ENCODE data around the gene GSG1.

The GSG1 gene

GRCh38 chr12:13103391-13104033, at the start of gene GSG1:
TSS of gene GSG1 (minus strand) at chr12:13103667. CDS start at chr12:13103512, 155 bp downstream.
- H3K9me3 ChIP-seq (ENCODE audit: control insufficient read depth, low read depth, low read length): peaks cover 3% of the 10 kb centered on the region
- H3K27me3 ChIP-seq (ENCODE audit: control insufficient read depth, insufficient read depth, low read length): peaks cover 9% of the 10 kb centered on the region
- H3K4me1 ChIP-seq (ENCODE audit: control insufficient read depth, low read depth, low read length): peaks cover 25% of the 10 kb centered on the region
- H3K9ac ChIP-seq (ENCODE audit: low read length): no peak within 1 kb of the TSS
- H3K4me3 ChIP-seq (ENCODE audit: low read length): no peak within 1 kb of the TSS
- no peaks in the 10 kb centered on the region for H3K36me3 ChIP-seq (ENCODE audit: control insufficient read depth, low read depth, low read length)
- no peak within 1 kb of the TSS for H3K27ac ChIP-seq (ENCODE audit: low read length)

- H3K4me1 ChIP-seq (ENCODE audit: control insufficient read depth, low read depth, low read length): peaks cover 6% of the 10 kb centered on the region
- H3K4me3 ChIP-seq (ENCODE audit: low read length): no peak overlapping the region
- no peaks in the 10 kb centered on the region for H3K9me3 ChIP-seq (ENCODE audit: control insufficient read depth, low read depth, low read length)
- H3K9ac ChIP-seq (ENCODE audit: low read length): no peak overlapping the region
- H3K36me3 ChIP-seq (ENCODE audit: control insufficient read depth, low read depth, low read length): no peaks in the 10 kb centered on the region
- H3K27ac ChIP-seq (ENCODE audit: low read length): no peak overlapping the region
- no peaks in the 10 kb centered on the region for H3K27me3 ChIP-seq (ENCODE audit: control insufficient read depth, insufficient read depth, low read length)
These were observed 49.7 kb upstream of the GSG1 start for GRCh38 chr12:13153180-13153579.

GRCh38 chr12:13152756-13153155, 49.3 kb upstream of the GSG1 start:
- peaks cover 6% of the 10 kb centered on the region for H3K4me1 ChIP-seq (ENCODE audit: control insufficient read depth, low read depth, low read length)
- no peak overlapping the region for H3K4me3 ChIP-seq (ENCODE audit: low read length)
- H3K9me3 ChIP-seq (ENCODE audit: control insufficient read depth, low read depth, low read length): no peaks in the 10 kb centered on the region
- H3K36me3 ChIP-seq (ENCODE audit: control insufficient read depth, low read depth, low read length): no peaks in the 10 kb centered on the region
- no peak overlapping the region for H3K27ac ChIP-seq (ENCODE audit: low read length)
- no peaks in the 10 kb centered on the region for H3K27me3 ChIP-seq (ENCODE audit: control insufficient read depth, insufficient read depth, low read length)
- H3K9ac ChIP-seq (ENCODE audit: low read length): no peak overlapping the region

- no peaks in the 10 kb centered on the region for H3K27me3 ChIP-seq (ENCODE audit: control insufficient read depth, insufficient read depth, low read length)
- H3K4me1 ChIP-seq (ENCODE audit: control insufficient read depth, low read depth, low read length): peaks cover 6% of the 10 kb centered on the region
- no peak overlapping the region for H3K9ac ChIP-seq (ENCODE audit: low read length)
- H3K9me3 ChIP-seq (ENCODE audit: control insufficient read depth, low read depth, low read length): no peaks in the 10 kb centered on the region
- no peak overlapping the region for H3K27ac ChIP-seq (ENCODE audit: low read length)
- H3K4me3 ChIP-seq (ENCODE audit: low read length): no peak overlapping the region
- H3K36me3 ChIP-seq (ENCODE audit: control insufficient read depth, low read depth, low read length): no peaks in the 10 kb centered on the region
These were observed 48.8 kb upstream of the GSG1 start for GRCh38 chr12:13152281-13152680.

GRCh38 chr12:13149411-13149810, 45.9 kb upstream of the GSG1 start:
- Histone ChIP-seq H3K27ac (ENCODE audit: low read length) (no peak overlapping the region), H3K27me3 (ENCODE audit: control insufficient read depth, insufficient read depth, low read length) (no peaks in the 10 kb centered on the region), H3K4me3 (ENCODE audit: low read length) (no peak overlapping the region), H3K9ac (ENCODE audit: low read length) (no peak overlapping the region), H3K4me1 (ENCODE audit: control insufficient read depth, low read depth, low read length) (peaks cover 3% of the 10 kb centered on the region), H3K36me3 (ENCODE audit: control insufficient read depth, low read depth, low read length) (no peaks in the 10 kb centered on the region), H3K9me3 (ENCODE audit: control insufficient read depth, low read depth, low read length) (no peaks in the 10 kb centered on the region)

DNA sequence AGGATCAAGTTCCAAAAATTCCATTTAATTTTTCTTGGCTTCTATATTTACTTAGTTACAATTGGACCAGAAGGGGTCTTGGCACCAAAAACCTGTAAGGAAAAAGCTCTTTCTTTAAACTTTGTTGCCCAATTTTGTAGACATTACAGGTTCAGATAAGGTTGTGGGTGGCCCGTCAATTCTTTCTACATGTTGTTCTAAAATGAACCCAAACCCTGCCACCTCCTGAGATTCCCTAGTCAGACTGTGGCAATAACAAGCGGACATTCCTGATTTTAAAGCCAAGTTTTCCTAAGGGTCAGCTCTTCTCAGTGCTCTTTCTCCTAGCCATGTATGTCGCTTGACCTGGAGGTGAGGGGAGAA, 45.0 kb upstream of the GSG1 start:
- H3K4me3 ChIP-seq (ENCODE audit: low read length): no peak overlapping the region
- H3K36me3 ChIP-seq (ENCODE audit: control insufficient read depth, low read depth, low read length): no peaks in the 10 kb centered on the region
- H3K27me3 ChIP-seq (ENCODE audit: control insufficient read depth, insufficient read depth, low read length): no peaks in the 10 kb centered on the region
- H3K27ac ChIP-seq (ENCODE audit: low read length): no peak overlapping the region
- H3K9ac ChIP-seq (ENCODE audit: low read length): no peak overlapping the region
- no peaks in the 10 kb centered on the region for H3K9me3 ChIP-seq (ENCODE audit: control insufficient read depth, low read depth, low read length)
- no peaks in the 10 kb centered on the region for H3K4me1 ChIP-seq (ENCODE audit: control insufficient read depth, low read depth, low read length)

DNA sequence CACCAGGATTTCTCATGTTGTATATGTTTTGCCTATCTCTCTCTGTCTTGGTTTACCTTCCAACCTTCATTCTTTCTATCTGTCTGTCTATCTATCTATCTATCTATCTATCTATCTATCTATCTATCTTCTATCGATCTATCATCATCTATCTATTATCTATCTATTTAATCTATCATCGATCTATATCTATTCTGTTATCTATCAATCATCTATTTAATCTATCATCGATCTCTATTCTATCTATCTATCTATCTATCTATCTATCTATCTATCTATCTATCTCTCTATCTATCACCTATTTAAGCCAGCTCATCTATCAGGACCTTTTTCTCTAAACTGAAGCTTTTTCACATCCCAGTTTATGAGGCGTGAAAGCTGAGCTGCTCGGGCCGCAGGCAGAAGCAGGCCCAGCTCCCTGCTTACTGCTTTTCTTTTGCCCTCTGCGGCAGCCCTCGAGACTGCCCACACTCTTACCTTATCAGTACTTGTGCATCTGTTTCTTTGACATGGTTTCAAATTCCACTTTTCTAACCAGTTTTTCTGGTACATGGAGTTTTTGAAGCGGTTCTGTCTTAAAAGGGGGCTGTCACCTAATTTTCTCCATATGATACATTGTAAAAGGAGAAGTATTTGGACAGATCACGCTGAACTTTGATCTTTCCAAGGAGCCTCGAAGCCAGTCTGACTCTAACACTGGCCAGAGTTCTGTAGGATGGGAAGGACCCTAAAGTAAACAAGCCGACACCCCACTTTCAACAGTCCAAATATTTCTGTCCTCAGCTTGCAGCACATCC, 44.4 kb upstream of the GSG1 start:
- Histone ChIP-seq H3K36me3 (ENCODE audit: control insufficient read depth, low read depth, low read length) (no peaks in the 10 kb centered on the region), H3K4me1 (ENCODE audit: control insufficient read depth, low read depth, low read length) (no peaks in the 10 kb centered on the region), H3K9me3 (ENCODE audit: control insufficient read depth, low read depth, low read length) (no peaks in the 10 kb centered on the region), H3K27ac (ENCODE audit: low read length) (no peak overlapping the region), H3K9ac (ENCODE audit: low read length) (no peak overlapping the region), H3K27me3 (ENCODE audit: control insufficient read depth, insufficient read depth, low read length) (no peaks in the 10 kb centered on the region), H3K4me3 (ENCODE audit: low read length) (no peak overlapping the region)

DNA sequence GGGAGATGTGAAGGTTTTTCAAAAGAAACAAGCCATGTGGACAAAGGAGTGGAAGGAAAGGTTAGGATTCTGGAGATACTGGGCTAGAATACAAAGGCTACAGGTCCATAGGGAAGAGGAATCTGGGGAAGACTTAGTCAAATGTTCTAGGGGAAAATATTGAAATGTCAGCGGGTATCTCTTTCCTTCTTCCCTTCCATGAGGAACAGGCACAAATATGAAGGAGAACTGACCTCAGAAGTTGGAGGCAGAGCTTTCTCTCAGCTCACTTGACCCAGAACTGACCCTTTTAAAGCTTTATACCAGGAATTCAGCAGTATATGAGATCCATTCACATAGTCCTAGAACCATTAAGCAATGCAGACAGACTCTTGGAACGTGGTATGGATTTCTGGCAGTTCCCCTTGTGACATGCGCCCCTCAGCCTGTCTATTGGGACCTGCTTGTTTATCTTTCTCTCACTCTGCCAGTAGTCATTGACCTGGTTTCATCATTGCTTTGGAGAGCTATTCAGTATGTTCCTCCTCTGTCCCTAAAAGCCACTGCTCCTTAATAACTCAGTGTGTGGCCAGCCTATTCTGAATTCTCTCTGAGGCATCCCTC, 43.0 kb upstream of the GSG1 start:
- H3K9me3 ChIP-seq (ENCODE audit: control insufficient read depth, low read depth, low read length): no peaks in the 10 kb centered on the region
- no peaks in the 10 kb centered on the region for H3K27me3 ChIP-seq (ENCODE audit: control insufficient read depth, insufficient read depth, low read length)
- no peak overlapping the region for H3K27ac ChIP-seq (ENCODE audit: low read length)
- no peak overlapping the region for H3K9ac ChIP-seq (ENCODE audit: low read length)
- H3K36me3 ChIP-seq (ENCODE audit: control insufficient read depth, low read depth, low read length): no peaks in the 10 kb centered on the region
- H3K4me3 ChIP-seq (ENCODE audit: low read length): no peak overlapping the region
- no peaks in the 10 kb centered on the region for H3K4me1 ChIP-seq (ENCODE audit: control insufficient read depth, low read depth, low read length)

GRCh38 chr12:13144266-13144828, 40.9 kb upstream of the GSG1 start:
- H3K4me3 ChIP-seq (ENCODE audit: low read length): no peak overlapping the region
- no peaks in the 10 kb centered on the region for H3K9me3 ChIP-seq (ENCODE audit: control insufficient read depth, low read depth, low read length)
- no peak overlapping the region for H3K27ac ChIP-seq (ENCODE audit: low read length)
- H3K27me3 ChIP-seq (ENCODE audit: control insufficient read depth, insufficient read depth, low read length): no peaks in the 10 kb centered on the region
- H3K9ac ChIP-seq (ENCODE audit: low read length): no peak overlapping the region
- no peaks in the 10 kb centered on the region for H3K4me1 ChIP-seq (ENCODE audit: control insufficient read depth, low read depth, low read length)
- no peaks in the 10 kb centered on the region for H3K36me3 ChIP-seq (ENCODE audit: control insufficient read depth, low read depth, low read length)

DNA sequence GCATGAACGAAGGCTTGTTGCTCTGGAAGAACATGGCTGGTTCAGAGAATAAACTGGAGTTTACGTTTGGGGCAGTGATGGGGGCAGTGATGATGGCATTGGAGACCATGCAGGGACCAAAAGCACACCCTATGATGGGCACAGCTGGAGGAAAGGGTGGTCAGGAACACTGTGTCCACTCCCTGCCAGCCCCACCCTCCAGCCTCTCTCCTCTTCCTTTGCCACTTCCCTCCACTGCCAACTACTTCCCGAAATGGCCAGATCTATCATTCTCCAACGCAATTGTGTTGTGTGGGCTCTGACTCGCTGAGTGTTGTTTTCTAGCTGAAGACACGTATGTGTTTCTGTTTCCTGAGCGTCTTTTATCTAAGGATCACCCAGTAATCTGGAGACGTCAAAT, 39.3 kb upstream of the GSG1 start:
- no peak overlapping the region for H3K4me3 ChIP-seq (ENCODE audit: low read length)
- no peaks in the 10 kb centered on the region for H3K9me3 ChIP-seq (ENCODE audit: control insufficient read depth, low read depth, low read length)
- H3K4me1 ChIP-seq (ENCODE audit: control insufficient read depth, low read depth, low read length): no peaks in the 10 kb centered on the region
- H3K27ac ChIP-seq (ENCODE audit: low read length): no peak overlapping the region
- H3K36me3 ChIP-seq (ENCODE audit: control insufficient read depth, low read depth, low read length): no peaks in the 10 kb centered on the region
- no peaks in the 10 kb centered on the region for H3K27me3 ChIP-seq (ENCODE audit: control insufficient read depth, insufficient read depth, low read length)
- no peak overlapping the region for H3K9ac ChIP-seq (ENCODE audit: low read length)

DNA sequence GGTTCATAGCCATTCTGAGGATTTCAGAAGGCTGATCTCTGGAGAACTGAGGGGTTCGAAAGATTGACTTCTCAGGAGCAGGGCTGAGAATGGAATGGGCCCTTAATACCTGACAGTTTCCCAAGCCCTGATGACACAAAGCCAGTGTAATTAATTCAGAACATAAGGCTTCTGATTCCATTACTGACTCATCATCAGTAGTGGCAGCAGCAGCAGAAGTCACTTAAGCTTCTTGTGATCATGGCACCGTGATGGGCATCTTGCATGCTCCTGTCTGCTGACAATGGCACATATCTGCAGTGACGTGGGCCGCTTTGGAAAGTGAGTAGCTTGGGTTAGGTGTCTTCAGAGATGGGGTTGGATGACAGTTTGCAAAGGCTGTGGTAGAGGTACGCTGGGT, 38.2 kb upstream of the GSG1 start:
- no peak overlapping the region for H3K4me3 ChIP-seq (ENCODE audit: low read length)
- H3K9me3 ChIP-seq (ENCODE audit: control insufficient read depth, low read depth, low read length): no peaks in the 10 kb centered on the region
- H3K27ac ChIP-seq (ENCODE audit: low read length): no peak overlapping the region
- H3K4me1 ChIP-seq (ENCODE audit: control insufficient read depth, low read depth, low read length): no peaks in the 10 kb centered on the region
- H3K36me3 ChIP-seq (ENCODE audit: control insufficient read depth, low read depth, low read length): no peaks in the 10 kb centered on the region
- H3K27me3 ChIP-seq (ENCODE audit: control insufficient read depth, insufficient read depth, low read length): no peaks in the 10 kb centered on the region
- H3K9ac ChIP-seq (ENCODE audit: low read length): no peak overlapping the region

All from iPS-18a (cell line).